Urinary bladder (tissue), 4 donors: Measurements from ENCODE around the gene SERPINA3. TPM values are rescaled to one million over a fixed set of nuclear protein-coding genes. Genes with fewer than 3 reads are reported as not detected.
"Not testable (repeated sequence)": the region's sequence is repeated elsewhere in the genome, so short reads cannot be mapped to it uniquely, and the experiment has no call there.

Experiments
- DNase-seq: peaks from one replicate; pipeline ENCODE4 v3.0.0-alpha.2; 2015; ENCODE audit errors: extremely low spot score
- H3K27ac ChIP-seq: one replicate; pipeline ENCODE4 v1.5.1; 2013; ENCODE audit warnings: low read depth, mild to moderate bottlenecking, moderate library complexity
- H3K36me3 ChIP-seq: one replicate; pipeline ENCODE4 v1.6.1; 2013; ENCODE audit warnings: mild to moderate bottlenecking, moderate library complexity; ENCODE audit not compliant: insufficient read depth
- H3K4me1 ChIP-seq: one replicate; pipeline ENCODE4 v1.6.1; 2013; ENCODE audit warnings: mild to moderate bottlenecking, moderate library complexity; ENCODE audit not compliant: insufficient read depth
- H3K4me3 ChIP-seq: one replicate; pipeline ENCODE4 v1.5.1; 2013; ENCODE audit warnings: low read depth, low read length
- WGBS: extraction: QIAGEN DNeasy Blood & Tissue Kit; methylation state at CpG from one replicate; pipeline ENCODE4 v1.1.7; 2013; 5-methylcytosine and 5-hydroxymethylcytosine counted together
- polyA plus RNA-seq: library from polyadenylated mRNA; stranded (reverse); fragments of 200-250 nt; gene quantifications from one replicate; pipeline ENCODE4 v1.2.3, GENCODE V29; 2013
- total RNA-seq: library from RNA; depleted of rRNA; stranded (reverse); fragments of >200 nt; gene quantifications from one replicate; pipeline ENCODE4 v1.2.3, GENCODE V29; 2014
- donor health status: healthy with polysubstance abuse.
- donor health status: healthy.

The SERPINA3 gene
- total and polyA plus RNA-seq, 2 donors: 3.5 to 842 TPM

GRCh38 chr14:94637814-94638213 lies 25.6 kb downstream of the SERPINA3 start:
- not testable (repeated sequence) for H3K4me1 ChIP-seq
- 87% methylated on average over 7 of the region's 8 CpGs for WGBS

GRCh38 chr14:94638339-94638738 lies 26.1 kb downstream of the SERPINA3 start:
- H3K4me1 ChIP-seq: peaks cover 1% of the 10 kb centered on the region
- no peaks in the 10 kb centered on the region for H3K36me3 ChIP-seq
- H3K4me3 ChIP-seq: no peak overlapping the region
- no peak for DNase-seq
- WGBS: 62% methylated on average over 2 of the region's 2 CpGs
- H3K27ac ChIP-seq: no peak overlapping the region

More at GRCh38 chr14:94637814-94638213, 25.6 kb downstream of the SERPINA3 start:
- not testable (repeated sequence) for H3K27ac ChIP-seq, DNase-seq, H3K4me3 ChIP-seq, H3K36me3 ChIP-seq

GRCh38 chr14:94638961-94639817 lies 27.0 kb downstream of the SERPINA3 start:
- no peak overlapping the region for H3K27ac ChIP-seq
- H3K36me3 ChIP-seq: no peaks in the 10 kb centered on the region
- no peak overlapping the region for H3K4me3 ChIP-seq
- H3K4me1 ChIP-seq: peaks cover 1% of the 10 kb centered on the region
- WGBS: 85% methylated on average over 11 of the region's 11 CpGs
- DNase-seq: no peak

- H3K36me3 ChIP-seq: no peaks in the 10 kb centered on the region
- H3K4me1 ChIP-seq: peaks cover 1% of the 10 kb centered on the region
- WGBS: 90% methylated on average over 10 of the region's 10 CpGs
- no peak overlapping the region for H3K27ac ChIP-seq
- no peak for DNase-seq
- H3K4me3 ChIP-seq: no peak overlapping the region
These were observed 28.8 kb downstream of the SERPINA3 start for GRCh38 chr14:94640721-94641631.

- Histone ChIP-seq H3K36me3 (no peaks in the 10 kb centered on the region), H3K4me3 (no peak overlapping the region), H3K27ac (no peak overlapping the region), H3K4me1 (peaks cover under 1% of the 10 kb centered on the region)
- DNase-seq: no peak
- 97% methylated on average over 12 of the region's 12 CpGs for WGBS
These were observed 29.4 kb downstream of the SERPINA3 start for GRCh38 chr14:94641632-94641955.

- no peak for DNase-seq
These were observed 31.3 kb downstream of the SERPINA3 start for GRCh38 chr14:94643316-94644101.

GRCh38 chr14:94644102-94644535 lies 31.9 kb downstream of the SERPINA3 start:
- Histone ChIP-seq H3K4me3 (no peak overlapping the region), H3K36me3 (no peaks in the 10 kb centered on the region), H3K27ac (no peak overlapping the region), H3K4me1 (no peaks in the 10 kb centered on the region)
- DNase-seq: no peak
- whole genome bisulfite sequencing: 84% methylated on average over 4 of the region's 4 CpGs

More at GRCh38 chr14:94643316-94644101, 31.3 kb downstream of the SERPINA3 start:
- no peak overlapping the region for H3K4me3 ChIP-seq
- H3K36me3 ChIP-seq: no peaks in the 10 kb centered on the region
- H3K27ac ChIP-seq: no peak overlapping the region
- WGBS: 89% methylated on average over 18 of the region's 18 CpGs
- no peaks in the 10 kb centered on the region for H3K4me1 ChIP-seq

- WGBS: 94% methylated on average over 2 of the region's 2 CpGs
- H3K36me3 ChIP-seq: no peaks in the 10 kb centered on the region
- H3K27ac ChIP-seq: no peak overlapping the region
- no peak overlapping the region for H3K4me3 ChIP-seq
- H3K4me1 ChIP-seq: no peaks in the 10 kb centered on the region
- no peak for DNase-seq
These were observed 33.9 kb downstream of the SERPINA3 start for GRCh38 chr14:94646066-94646465.

GRCh38 chr14:94646481-94646880 lies 34.3 kb downstream of the SERPINA3 start:
- WGBS: 51% methylated on average over 5 of the region's 5 CpGs
- DNase-seq: no peak
- H3K36me3 ChIP-seq: no peaks in the 10 kb centered on the region
- H3K4me1 ChIP-seq: no peaks in the 10 kb centered on the region
- H3K4me3 ChIP-seq: no peak overlapping the region
- no peak overlapping the region for H3K27ac ChIP-seq

- Histone ChIP-seq H3K4me1 (no peaks in the 10 kb centered on the region), H3K27ac (no peak overlapping the region), H3K4me3 (no peak overlapping the region), H3K36me3 (no peaks in the 10 kb centered on the region)
- WGBS: 86% methylated on average over 4 of the region's 4 CpGs
- DNase-seq: no peak
These were observed 36.6 kb downstream of the SERPINA3 start for GRCh38 chr14:94648801-94649200.

- Histone ChIP-seq H3K4me3 (no peak overlapping the region), H3K4me1 (no peaks in the 10 kb centered on the region), H3K36me3 (no peaks in the 10 kb centered on the region), H3K27ac (no peak overlapping the region)
- DNase-seq: no peak
- 79% methylated on average over 13 of the region's 13 CpGs for WGBS
These were observed 37.6 kb downstream of the SERPINA3 start for GRCh38 chr14:94649543-94650443.

GRCh38 chr14:94650444-94650775 lies 38.2 kb downstream of the SERPINA3 start:
- H3K4me1 ChIP-seq: no peaks in the 10 kb centered on the region
- H3K27ac ChIP-seq: no peak overlapping the region
- 75% methylated on average over 3 of the region's 3 CpGs for WGBS
- no peak for DNase-seq
- no peak overlapping the region for H3K4me3 ChIP-seq
- no peaks in the 10 kb centered on the region for H3K36me3 ChIP-seq
